Esophagus mucosa (tissue), 1 donor: ENCODE results near the gene TRIM37. TPM values are rescaled to one million over a fixed set of nuclear protein-coding genes. Genes with fewer than 3 reads are reported as not detected.
"Not testable (repeated sequence)": the region's sequence is repeated elsewhere in the genome, so short reads cannot be mapped to it uniquely, and the experiment has no call there.

ENCODE experiments used
- ATAC-seq: fragments of 200-7000 bp; cut with Tn5 transposase; one replicate; pipeline ENCODE4 v1.9.1; 2020
- total RNA-seq: library from RNA; stranded (reverse); gene quantifications from one replicate; pipeline ENCODE4 v1.2.4, GENCODE V29; 2023
- donor health status: DM: yes; HTN: yes; CAD: no.

The TRIM37 gene
- total RNA-seq, 1 donor from 2014 or later = 14.0 TPM

DNA sequence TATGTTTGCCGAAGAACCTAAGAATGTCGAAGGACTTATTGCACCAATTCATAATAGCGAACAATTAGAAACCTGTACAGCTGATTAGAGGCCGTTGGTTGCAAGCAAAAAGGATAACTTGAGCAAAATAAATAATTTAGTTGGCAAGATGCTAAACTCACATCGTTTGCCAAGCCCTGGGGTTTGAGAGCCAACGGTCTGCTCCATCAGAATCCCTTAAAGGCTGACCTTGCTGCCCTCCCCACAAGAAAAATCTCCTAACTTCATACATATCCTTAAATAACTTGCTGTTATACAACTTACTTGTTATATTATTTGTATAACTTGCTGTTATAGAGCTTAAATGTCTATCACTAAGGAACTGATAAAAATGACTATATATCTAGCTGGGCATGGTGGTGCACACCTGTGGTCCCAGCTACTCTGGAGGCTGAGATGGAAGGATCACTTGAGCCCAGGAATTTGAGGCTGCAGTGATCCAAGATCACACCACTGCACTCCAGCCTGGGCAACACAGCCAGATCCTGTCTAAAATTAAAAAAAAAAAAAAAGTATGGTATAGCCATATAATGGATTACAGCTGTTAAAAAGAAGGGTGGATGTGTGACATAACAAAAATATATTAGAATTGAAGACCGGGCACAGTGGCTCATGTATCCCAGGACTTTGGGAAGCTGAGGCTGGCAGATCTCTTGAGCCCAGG lies 1.9 kb upstream of the TRIM37 start:
- no peak for ATAC-seq

DNA sequence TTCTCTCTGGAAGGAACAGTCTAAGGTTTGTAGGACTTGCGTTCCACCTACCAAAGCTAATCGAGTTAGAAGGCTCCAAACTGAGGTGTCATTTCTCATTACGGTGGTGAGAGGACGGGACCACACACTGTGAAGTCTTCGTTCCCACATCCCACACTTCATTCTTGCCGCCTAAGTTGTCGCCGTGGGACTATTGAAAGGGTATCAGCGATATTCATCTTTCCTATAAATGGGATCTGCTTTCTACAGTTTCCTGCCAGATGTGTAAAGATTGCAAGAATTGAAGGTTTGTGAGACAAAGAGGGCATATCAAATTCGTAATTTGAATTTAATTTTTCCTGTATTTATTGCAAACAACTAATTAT lies 608 bp upstream of the TRIM37 start:
- no peak for ATAC-seq

GRCh38 chr17:59105852-59106462 lies 723 bp downstream of the TRIM37 start:
- peak; percentile 63 for ATAC-seq

DNA sequence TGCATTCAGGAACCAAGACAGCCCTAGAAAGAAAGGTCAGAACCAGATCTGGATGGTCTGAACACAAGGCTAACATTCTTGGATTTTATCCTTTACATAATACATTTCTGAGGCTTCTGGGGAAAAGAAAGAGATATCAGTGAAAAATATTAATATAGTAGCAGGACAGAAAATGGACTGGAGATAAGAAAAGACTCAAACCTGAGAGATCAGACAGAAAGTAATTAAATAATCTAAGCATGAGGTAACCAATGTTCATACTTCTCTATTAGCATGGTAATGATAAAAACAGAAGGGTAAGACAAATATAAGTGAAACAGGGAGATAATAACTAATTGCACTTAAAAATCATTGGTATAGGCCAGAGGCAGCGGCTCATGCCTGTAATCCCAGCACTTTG lies 5.5 kb downstream of the TRIM37 start:
- ATAC-seq = no peak

DNA sequence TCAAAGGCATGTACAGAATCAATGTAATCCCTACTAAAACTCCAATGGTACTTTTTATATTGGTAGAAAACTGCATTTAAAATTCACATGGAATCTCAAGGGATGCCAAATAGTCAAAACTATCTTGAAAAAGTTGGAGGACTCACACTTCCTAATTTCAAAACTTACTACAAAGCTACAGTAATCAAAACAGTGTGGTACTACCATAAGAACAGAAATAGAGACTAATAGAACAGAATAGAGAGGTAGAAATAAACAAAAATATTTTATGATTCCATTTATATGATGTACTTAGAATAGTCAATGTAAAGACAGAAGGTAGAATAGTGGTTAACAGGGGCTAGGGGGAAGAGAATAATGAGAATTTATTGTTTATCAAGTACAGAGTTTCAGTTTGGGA lies 8.8 kb downstream of the TRIM37 start:
- ATAC-seq = no peak

DNA sequence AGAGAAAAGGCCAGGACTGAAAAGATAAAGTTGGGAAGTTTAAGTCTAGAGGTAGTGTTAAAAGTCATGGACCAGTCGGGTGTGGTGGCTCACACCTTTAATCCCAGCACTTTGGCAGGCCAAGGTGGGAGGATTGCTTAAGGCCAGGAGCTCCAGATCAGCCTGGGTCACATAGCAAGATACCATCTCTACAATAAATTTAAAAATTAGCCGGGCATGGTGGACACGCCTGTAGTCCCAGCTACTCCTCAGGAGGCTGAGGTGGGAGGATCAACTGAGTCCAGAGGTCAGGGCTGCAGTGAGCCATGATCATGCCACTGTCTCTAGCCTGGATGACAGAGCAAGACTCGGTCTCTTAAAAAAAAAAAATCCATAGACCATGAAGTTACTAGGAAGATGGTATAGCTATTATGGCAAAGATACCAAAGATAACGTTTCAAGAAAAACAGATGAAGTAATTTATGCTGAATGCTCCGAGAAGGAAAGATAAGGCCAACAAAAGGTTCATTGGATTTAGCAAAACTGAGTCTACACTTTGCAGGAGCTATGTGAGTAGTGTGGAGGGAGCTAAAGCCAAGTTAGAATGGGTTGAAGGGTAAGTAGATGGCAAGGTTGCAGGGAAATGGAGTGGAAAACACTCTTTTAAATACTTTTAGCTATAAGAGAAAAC lies 11.7 kb downstream of the TRIM37 start:
- ATAC-seq = no peak

- ATAC-seq = no peak
These were observed 12.9 kb downstream of the TRIM37 start for GRCh38 chr17:59093702-59094231.

DNA sequence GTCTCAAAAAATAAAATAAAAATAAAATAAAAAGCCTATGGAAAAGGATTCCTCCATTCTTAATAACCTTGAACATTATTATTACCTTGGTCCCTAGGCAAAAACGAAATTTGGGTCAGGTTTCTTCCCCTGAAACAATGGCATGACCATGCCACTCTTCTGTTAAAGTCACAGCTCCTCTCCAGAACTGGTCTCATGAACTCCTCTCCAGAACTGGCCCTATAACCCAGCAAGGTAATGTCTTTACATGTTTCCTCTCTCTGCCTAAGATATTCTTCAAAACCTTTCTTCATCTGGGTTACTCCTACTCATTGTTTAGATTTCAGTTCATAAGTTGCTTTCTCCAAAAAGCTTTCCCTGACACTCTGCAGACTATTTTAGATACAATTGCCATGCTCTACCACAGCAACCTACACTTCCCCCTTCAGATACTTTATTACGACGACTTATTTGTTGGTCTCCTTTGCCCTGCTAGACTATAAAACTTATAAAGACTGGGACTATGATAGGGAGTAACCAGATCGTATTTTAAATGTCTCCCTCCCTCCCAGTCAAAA lies 13.5 kb downstream of the TRIM37 start:
- no peak for ATAC-seq

GRCh38 chr17:59090593-59090992 lies 16.1 kb downstream of the TRIM37 start:
- ATAC-seq = not testable (repeated sequence)

- no peak for ATAC-seq
These were observed 22.5 kb downstream of the TRIM37 start for GRCh38 chr17:59084154-59084553.

GRCh38 chr17:59074494-59074893 lies 32.2 kb downstream of the TRIM37 start:
- ATAC-seq = no peak

DNA sequence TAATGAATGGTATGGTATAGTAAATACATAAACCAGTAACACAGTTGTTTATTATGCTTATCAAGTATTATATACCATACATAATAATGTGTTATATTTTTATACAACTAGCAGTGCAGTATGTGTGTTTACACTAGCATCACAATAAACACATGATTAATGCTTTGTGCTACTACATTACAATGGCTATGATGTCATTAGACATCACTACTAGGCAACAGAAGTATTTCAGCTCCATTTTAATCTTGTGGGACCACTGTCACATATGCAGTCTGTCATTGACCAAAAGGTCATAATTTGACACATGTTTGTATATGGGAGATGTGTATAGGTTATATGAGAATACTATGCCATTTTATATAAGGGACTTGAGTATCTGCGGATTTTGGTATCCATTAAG lies 32.7 kb downstream of the TRIM37 start:
- no peak for ATAC-seq

DNA sequence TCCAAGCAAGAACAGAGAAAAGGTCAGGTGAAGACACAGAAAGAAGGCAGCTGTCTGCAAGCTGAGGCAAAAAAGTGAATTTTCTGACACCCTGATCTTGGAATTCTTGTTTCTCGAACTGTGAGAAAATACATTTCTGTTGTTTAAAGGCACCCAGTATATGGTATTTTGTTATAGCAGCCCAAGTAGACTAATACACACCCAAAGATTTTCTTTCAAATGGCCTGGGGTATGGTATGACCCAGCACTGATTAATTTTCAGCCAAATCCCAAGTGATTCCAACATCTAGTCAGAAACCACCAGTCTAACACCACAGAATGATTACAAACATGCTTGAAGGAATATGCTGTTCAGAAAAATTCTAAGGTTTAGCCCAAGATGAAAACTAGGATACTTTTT lies 36.8 kb downstream of the TRIM37 start:
- ATAC-seq = no peak

GRCh38 chr17:59067756-59068155 lies 38.9 kb downstream of the TRIM37 start:
- ATAC-seq = no peak

DNA sequence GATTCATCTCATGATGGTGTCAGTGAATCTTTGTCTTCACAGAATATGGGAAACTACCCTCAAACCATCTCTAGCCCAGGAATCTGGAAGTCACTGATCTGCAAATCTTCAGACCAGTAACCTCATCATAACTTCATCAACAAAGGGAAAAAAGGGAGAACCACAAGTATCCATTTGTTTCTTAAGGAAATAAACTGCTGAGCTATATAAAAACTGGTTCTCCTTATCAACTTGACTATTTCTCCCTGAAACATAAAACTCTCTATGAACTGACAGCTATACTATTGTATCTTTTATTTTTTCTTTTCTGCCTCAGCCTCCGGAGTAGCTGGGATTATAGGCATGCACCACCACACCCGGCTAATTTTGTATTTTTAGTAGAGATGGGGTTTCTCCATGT lies 39.3 kb downstream of the TRIM37 start:
- ATAC-seq = no peak

DNA sequence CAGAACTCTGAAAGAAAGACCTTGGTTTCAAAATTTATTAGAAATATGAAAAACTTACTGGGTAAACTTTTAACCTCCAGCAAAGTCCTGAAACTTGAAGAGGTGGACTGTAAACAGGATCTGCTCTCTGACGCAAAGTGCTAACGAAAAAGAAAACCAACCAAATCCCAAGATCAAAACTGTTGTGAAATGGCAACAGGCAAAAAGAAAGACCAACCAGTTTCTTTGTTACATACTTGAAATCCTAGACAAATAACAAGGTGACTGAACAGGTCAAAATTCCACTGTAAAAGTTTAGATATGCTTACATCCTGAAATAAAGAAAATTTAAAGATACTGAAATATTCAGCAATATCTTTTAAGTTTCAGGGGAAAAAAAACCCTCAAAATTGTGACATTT lies 44.2 kb downstream of the TRIM37 start:
- ATAC-seq = no peak

- no peak for ATAC-seq
These were observed 49.8 kb downstream of the TRIM37 start for GRCh38 chr17:59056857-59057256.

GRCh38 chr17:59049798-59050197 lies 56.9 kb downstream of the TRIM37 start:
- ATAC-seq = no peak

DNA sequence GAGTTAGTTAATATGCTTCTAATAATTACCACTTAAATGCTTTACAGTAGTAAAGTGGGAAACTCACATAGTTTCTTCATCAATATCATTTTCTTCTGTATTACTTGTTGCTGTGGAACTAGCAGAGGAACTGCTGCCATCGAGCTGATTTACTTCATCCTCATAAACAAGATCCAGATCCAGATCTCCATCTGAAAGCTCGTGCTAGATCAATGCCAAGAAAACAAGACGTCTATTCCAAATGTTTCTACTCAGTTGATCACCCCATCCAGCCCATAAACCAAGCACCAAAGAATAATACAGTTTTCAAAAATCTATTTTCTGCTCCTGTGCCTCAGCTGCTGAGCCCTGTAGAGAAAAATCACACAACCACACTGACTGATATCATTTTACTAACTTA lies 59.1 kb downstream of the TRIM37 start:
- ATAC-seq = no peak

DNA sequence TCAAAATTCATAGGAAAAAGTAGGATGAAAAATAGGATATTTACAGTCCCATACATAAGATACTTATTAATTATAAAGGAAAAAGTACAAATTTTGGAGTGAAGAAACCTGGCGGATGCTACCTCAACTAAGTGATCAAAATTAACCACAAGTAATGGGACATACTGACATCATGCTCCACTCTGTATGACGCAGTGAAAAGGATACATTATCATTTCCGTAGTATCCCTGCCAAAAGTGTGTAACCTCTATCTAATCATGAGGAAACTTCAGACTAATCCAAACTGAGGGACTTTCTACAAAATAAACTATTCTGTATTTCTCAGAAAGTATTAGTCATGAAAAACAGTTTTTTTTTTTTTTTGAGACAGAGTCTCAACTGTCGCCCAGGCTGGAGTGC lies 60.5 kb downstream of the TRIM37 start:
- no peak for ATAC-seq

- no peak for ATAC-seq
These were observed 67.9 kb downstream of the TRIM37 start for GRCh38 chr17:59038734-59039133.

GRCh38 chr17:59037960-59038359 lies 68.7 kb downstream of the TRIM37 start:
- no peak for ATAC-seq

DNA sequence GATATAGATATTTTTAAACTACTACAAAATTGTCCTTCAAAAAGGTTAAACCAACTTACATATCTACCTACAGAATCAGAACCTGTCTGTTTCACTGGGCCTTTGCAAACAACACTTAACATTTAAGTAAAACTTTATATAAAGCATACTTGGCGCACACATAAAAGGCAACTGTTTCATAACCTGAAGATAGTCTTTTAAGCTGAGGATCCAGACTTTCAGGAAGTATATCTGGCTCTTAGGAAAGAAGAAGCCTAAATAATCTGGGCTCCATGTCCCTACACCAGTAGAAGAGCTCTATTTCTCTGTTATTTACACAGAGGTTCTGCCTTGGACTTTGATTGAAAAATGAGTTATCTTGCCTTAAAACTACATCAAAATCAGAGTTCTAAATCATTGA lies 75.9 kb downstream of the TRIM37 start:
- ATAC-seq = no peak

- no peak for ATAC-seq
These were observed 78.4 kb downstream of the TRIM37 start for GRCh38 chr17:59028328-59028727.
